NCI-H2107 (cell line): ENCODE measurements around the gene GOLGA8F.
"Not testable (repeated sequence)": the region's sequence is repeated elsewhere in the genome, so short reads cannot be mapped to it uniquely, and the experiment has no call there.

Experiments
- DNase-seq: peaks from one replicate; lab custom pipeline; 2025; lab: John Stamatoyannopoulos, UW

The GOLGA8F gene, protein sequence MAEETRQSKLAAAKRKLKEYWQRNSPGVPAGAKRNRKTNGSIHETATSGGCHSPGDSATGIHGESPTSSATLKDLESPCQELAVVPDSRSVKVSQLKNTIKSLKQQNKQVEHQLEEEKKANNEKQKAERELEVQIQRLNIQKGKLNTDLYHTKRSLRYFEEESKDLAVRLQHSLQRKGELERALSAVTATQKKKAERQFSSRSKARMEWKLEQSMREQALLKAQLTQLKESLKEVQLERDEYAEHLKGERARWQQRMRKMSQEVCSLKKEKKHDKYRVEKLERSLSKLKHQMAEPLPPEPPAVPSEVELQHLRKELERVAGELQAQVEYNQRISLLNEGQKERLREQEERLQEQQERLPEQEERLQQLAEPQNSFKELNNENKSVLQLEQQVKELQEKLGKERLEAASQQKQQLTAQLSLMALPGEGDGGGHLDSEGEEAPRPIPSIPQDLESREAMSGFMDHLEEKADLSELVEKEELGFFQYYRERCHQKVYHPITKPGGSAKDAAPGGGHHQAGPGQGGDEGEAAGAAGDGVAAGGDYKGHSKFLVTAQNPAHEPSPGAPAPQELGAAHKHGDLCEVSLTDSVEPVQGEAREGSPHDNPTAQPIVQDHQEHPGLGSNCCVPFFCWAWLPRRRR

DNA sequence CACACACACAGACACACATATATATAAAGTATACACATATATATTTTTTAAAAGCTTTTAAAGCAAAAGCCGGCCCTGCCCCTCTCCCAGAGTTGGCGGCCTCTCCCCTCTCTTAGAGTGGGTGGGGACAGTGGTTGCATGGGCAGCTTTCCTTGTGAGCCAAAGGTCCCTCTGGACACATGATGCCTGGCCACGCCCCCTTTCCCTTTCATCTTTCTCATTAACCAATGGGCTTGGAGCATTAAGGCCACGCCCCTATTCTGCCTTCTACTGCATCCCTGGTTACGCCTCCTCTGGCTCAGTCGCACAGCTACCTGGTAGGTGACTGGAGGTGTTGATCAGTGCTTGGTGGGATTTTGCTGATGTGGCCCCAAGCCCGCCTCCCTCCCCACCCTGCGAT is at the start of gene GOLGA8F:
GOLGA8F (plus strand) TSS at position 301 of the 400 bp plus-strand sequence; CDS start at position 399, 98 bp downstream.
- DNase-seq: not testable (repeated sequence)

DNA sequence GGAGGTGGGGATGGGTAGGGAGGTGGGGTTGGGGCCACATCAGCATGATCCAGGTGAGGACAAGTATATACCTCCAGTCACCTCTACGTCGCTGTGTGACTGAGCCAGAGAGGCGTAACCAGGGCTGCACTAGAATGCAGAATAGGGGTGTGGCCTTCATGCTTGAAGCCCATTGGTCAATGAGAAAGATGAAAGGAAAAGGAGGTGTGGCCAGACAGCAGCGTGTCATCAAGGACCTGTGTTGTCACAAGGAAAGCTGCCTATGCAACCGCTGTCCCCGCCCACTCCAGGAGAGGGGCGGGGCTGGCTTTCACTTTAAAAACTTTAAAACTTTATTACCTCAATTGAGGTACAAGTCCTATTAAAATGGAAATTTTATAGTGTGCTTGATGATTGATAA is 20.5 kb upstream of the GOLGA8F start, which contains the start of gene GOLGA6L24:
GOLGA6L24 (minus strand) TSS at position 101 of the 400 bp plus-strand sequence; CDS start at position 40, 61 bp downstream.
- DNase-seq: not testable (repeated sequence)

DNA sequence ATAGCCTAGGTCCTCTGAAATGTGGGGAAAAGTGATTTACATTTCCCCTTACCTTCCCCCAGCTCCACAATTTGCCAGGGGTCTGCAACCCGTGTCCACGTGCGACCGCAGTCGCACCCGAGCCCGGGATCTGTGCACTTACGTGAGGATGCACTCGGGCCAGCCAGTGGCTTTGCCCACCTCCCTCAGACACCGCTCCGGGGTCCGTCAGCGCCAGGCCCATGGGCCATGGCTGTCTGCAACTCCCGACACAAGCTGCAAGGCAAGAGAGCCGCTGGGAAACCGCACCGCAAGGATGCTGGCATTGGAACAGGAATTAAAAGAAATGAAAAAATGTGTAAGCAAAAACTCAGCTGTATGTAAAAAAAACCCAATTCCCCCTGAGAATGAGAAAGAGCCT is 13.0 kb upstream of the GOLGA8F start:
- not testable (repeated sequence) for DNase-seq

GRCh38 chr15:28380053-28380452 is 1.6 kb downstream of the GOLGA8F start:
- not testable (repeated sequence) for DNase-seq

GRCh38 chr15:28396022-28396421 is 17.6 kb downstream of the GOLGA8F start:
- not testable (repeated sequence) for DNase-seq

- DNase-seq: not testable (repeated sequence)
These were observed 24.4 kb downstream of the GOLGA8F start for GRCh38 chr15:28402774-28403435.

DNA sequence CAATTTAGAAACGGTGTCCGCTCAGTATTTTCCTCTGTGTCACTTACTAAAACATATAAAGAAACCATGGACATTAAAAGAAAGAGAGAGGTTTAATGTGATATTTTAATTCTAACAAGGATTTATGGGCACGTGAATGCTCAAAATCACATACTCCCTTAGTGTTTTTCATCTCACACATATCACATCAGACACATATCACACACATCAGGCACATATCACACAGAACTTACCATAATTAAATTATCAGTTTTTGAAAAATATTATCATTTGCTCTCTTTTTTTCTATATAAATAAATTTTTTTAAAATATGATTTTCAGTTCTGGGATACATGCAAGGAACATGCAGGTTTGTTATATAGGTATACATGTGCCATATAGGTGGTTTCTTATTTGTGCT is 42.0 kb downstream of the GOLGA8F start:
- DNase-seq: not testable (repeated sequence)

DNA sequence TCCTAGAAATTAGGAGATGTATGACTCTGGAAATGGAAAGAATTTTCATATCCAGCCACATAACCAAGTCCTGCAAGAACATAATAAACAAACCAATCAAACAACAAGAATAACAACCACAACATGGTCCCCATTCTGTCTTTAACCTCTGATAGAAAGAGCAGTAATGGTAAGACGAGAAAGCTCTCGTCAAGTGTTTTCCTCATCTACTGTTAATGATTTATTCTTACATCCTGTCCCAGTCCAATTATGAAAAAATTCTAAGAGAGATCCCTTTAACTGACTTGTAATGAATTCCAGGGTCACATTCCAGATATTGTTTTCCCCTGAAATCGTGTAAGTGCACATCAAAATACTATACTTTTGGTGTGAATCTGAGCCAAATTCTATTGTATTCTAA is 57.1 kb downstream of the GOLGA8F start:
- not testable (repeated sequence) for DNase-seq
